Activated naive CD4-positive, alpha-beta T cell treated with anti-CD3 and anti-CD28 coated beads, Interleukin-2, amount 50 U/mL, for 72 hours (primary cell): Measurements from ENCODE around the gene DLGAP1. TPM values are rescaled to one million over a fixed set of nuclear protein-coding genes. Genes with fewer than 3 reads are reported as not detected.
A peak's percentile ranks its signal among the peaks of the same experiment; 100 is the strongest.

Source experiments
- ATAC-seq, 2 donors: fragments of 150-1000 bp; cut with Tn5 transposase; 2 replicates each; pipeline ENCODE4 v1.10.0; 2021; ENCODE audit warnings: mild to moderate bottlenecking in 2 of 2, moderate library complexity in 2 of 2
- DNase-seq, 2 donors: peaks; one replicate each; pipeline ENCODE4 v3.0.0; 2021 to 2022; ENCODE audit warnings: low spot score in 2 of 2
- H3K27ac Mint-ChIP-seq, 2 donors: one replicate each; pipeline ENCODE4 v1.8.0; 2022; ENCODE audit warnings: mild to moderate bottlenecking in 2 of 2, mixed read lengths in 2 of 2
- H3K36me3 Mint-ChIP-seq, 2 donors: one replicate each; pipeline ENCODE4 v1.8.0; 2022; ENCODE audit warnings: mixed read lengths in 2 of 2
- H3K9me3 Mint-ChIP-seq, 2 donors: one replicate each; pipeline ENCODE4 v1.8.0; 2022; ENCODE audit warnings: mixed read lengths in 2 of 2
- total RNA-seq, 2 donors: library from RNA; stranded (reverse); gene quantifications; one replicate each; pipeline ENCODE4 v1.2.3, GENCODE V29; 2022

The DLGAP1 gene
- total RNA-seq, 2 donors from 2014 or later = not detected

DNA sequence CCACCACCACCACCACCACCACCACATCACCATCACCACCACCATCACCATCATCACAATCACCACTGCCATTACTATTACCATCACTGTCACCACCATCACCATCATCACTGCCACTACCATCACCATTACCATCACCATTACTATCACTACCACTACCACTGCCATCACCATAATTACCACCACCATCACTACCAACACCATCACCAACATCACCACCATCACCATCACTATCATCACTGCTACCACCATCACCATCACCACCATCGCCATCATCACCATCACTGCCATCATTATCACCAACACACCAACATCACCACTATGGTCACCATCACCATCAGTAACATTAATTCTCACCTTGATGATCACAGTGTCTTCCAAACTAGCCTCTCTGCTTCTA, 713.8 kb downstream of the DLGAP1 start:
- Mint-ChIP-seq H3K9me3 (peaks cover 6 to 10% of the 10 kb centered on the region in 2 donors), H3K27ac (no peak overlapping the region), H3K36me3 (no peaks in the 10 kb centered on the region)
- DNase-seq = no peak
- no peak for ATAC-seq

GRCh38 chr18:3728704-3729437, 726.2 kb downstream of the DLGAP1 start:
- no peak for DNase-seq
- Mint-ChIP-seq H3K27ac (no peak overlapping the region), H3K9me3 (no peaks in the 10 kb centered on the region), H3K36me3 (no peaks in the 10 kb centered on the region)
- no peak for ATAC-seq

DNA sequence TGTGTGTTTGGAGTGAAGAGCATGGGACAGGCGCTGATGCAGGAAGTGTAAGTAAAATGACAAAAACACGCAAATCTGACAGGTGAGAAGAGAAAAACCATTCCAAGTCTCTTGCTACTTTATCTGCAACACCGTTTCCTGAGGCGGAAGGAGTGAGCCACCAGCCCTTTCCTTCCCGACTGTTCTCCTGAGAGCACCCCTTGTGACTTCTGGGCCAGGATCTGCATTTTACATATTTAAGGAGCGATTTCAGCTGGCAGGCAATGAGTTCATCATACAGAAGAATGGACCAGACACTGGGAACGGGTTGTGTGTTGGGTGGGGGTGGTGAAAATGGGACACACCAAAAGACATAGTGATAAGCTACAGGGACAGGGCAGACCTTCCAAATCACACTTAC, 727.8 kb downstream of the DLGAP1 start:
- Mint-ChIP-seq H3K9me3 (no peaks in the 10 kb centered on the region), H3K27ac (no peak overlapping the region), H3K36me3 (no peaks in the 10 kb centered on the region)
- DNase-seq = no peak
- ATAC-seq = no peak

DNA sequence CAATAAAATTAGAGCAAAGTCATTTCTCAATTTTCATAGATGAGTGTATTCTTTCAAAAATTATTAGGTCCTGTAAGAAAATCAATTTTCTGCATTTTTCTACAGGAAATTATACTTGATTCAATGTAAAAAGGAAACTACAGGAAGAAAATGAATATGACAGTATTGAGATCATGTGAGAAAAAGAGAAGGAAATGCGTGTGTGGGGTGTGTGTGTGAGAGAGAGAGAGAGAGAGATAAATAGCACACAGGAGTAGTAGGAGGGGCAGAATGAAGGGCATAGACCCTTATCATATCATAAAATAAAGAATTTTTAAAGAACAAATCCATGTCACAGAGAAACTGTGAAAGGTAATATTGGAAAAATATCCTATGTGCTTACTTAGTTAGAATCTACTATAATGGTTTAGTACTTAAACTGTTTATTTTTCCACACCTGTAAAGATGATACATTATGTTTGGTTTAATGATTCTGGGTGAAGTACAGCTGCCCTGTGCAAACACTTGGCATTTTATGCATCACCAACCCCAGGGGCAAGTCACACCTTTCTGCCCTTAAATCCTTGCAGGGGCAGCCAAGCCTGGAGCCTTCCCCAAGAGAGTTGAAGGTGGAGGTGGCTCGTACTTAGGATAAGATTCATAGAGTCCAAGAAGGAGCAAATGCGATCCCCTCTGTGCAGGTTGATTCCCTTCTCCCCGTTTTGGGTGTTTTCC, 728.7 kb downstream of the DLGAP1 start:
- Mint-ChIP-seq H3K36me3 (no peaks in the 10 kb centered on the region), H3K27ac (no peak overlapping the region), H3K9me3 (no peaks in the 10 kb centered on the region)
- DNase-seq (no peak), ATAC-seq (no peak)

- no peak overlapping the region for H3K27ac Mint-ChIP-seq
- H3K36me3 Mint-ChIP-seq = no peaks in the 10 kb centered on the region
- no peak for ATAC-seq
- H3K9me3 Mint-ChIP-seq = no peaks in the 10 kb centered on the region
- DNase-seq = no peak
These were observed 730.0 kb downstream of the DLGAP1 start for GRCh38 chr18:3725115-3725514.

GRCh38 chr18:3723554-3723953, 731.6 kb downstream of the DLGAP1 start:
- H3K27ac Mint-ChIP-seq = no peak overlapping the region
- ATAC-seq (no peak), DNase-seq (no peak)
- no peaks in the 10 kb centered on the region for H3K36me3 Mint-ChIP-seq
- no peaks in the 10 kb centered on the region for H3K9me3 Mint-ChIP-seq

DNA sequence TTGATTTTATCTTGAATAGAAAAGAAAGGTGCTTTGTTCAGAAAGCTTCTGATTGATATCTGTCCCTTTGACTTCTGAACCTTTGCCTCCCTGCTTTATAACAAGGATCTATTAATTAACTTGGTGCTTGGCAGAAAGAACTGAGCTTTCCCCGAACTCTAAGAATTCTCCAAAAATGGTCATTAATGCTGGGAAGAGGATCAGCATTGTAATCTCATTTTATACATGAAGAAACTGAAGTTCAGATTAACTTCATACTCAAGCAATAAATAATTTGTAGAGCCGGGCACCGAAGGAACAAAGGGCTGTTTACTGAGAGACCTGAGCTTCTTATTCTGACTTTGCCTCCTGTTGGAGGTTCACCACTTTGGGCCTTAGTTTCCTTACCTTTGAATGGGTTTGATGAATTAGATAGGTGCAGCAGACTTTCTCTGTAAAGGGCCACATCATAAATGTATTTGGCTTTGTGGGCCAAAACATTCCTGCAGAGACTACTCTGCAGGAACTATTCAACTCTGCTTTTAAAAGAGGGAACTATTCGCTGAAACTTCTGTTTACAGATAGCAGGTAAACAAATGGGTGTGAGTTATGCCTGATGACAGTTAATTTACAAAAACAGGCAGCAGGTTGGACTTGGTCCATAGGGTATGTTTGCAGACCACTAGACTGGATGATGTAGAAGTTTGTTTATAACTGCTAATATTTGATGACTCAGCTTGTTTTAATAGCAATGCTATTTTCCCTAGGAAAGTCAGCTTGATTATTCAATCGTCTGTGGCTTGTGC, 732.3 kb downstream of the DLGAP1 start:
- ATAC-seq (no peak), DNase-seq (no peak)
- H3K9me3 Mint-ChIP-seq = no peaks in the 10 kb centered on the region
- H3K27ac Mint-ChIP-seq = no peak overlapping the region
- no peaks in the 10 kb centered on the region for H3K36me3 Mint-ChIP-seq

- no peaks in the 10 kb centered on the region for H3K9me3 Mint-ChIP-seq
- no peak overlapping the region for H3K27ac Mint-ChIP-seq
- DNase-seq (no peak), ATAC-seq (no peak)
- H3K36me3 Mint-ChIP-seq = no peaks in the 10 kb centered on the region
These were observed 733.1 kb downstream of the DLGAP1 start for GRCh38 chr18:3721771-3722648.

GRCh38 chr18:3720818-3721545, 734.1 kb downstream of the DLGAP1 start:
- Mint-ChIP-seq H3K27ac (no peak overlapping the region), H3K36me3 (no peaks in the 10 kb centered on the region), H3K9me3 (no peaks in the 10 kb centered on the region)
- DNase-seq (no peak), ATAC-seq (no peak)

GRCh38 chr18:3720159-3720558, 734.9 kb downstream of the DLGAP1 start:
- DNase-seq (no peak), ATAC-seq (no peak)
- Mint-ChIP-seq H3K27ac (no peak overlapping the region), H3K36me3 (no peaks in the 10 kb centered on the region), H3K9me3 (no peaks in the 10 kb centered on the region)

GRCh38 chr18:3717376-3718025, 737.6 kb downstream of the DLGAP1 start:
- Mint-ChIP-seq H3K36me3 (no peaks in the 10 kb centered on the region), H3K27ac (no peak overlapping the region), H3K9me3 (no peaks in the 10 kb centered on the region)
- DNase-seq (no peak), ATAC-seq (no peak)

DNA sequence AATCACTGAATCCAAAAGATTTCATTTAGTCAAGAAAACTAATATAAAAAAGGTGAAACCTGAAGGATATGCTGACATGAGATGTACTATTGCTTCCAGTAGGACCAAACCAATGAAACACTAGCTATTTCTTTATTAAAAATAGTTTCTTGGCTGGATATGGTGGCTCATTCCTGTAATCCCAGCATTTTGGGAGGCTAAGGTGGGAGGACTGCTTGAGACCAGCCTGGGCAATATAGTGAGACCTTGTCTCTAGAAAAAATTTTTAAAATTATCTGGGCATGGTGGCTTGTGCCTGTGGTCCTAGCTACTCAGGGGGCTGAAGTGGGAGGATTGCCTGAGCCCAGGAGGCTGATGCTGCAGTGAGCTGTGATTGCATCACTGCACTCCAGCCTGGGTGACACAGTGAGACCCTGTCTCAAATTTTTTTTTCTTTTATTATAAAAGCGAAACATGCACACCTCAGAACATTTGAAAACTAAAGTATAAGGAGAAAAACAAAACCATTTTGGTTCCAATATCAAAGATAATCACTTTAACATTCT, 738.9 kb downstream of the DLGAP1 start:
- no peak for ATAC-seq
- Mint-ChIP-seq H3K27ac (no peak overlapping the region), H3K36me3 (no peaks in the 10 kb centered on the region), H3K9me3 (no peaks in the 10 kb centered on the region)
- no peak for DNase-seq

DNA sequence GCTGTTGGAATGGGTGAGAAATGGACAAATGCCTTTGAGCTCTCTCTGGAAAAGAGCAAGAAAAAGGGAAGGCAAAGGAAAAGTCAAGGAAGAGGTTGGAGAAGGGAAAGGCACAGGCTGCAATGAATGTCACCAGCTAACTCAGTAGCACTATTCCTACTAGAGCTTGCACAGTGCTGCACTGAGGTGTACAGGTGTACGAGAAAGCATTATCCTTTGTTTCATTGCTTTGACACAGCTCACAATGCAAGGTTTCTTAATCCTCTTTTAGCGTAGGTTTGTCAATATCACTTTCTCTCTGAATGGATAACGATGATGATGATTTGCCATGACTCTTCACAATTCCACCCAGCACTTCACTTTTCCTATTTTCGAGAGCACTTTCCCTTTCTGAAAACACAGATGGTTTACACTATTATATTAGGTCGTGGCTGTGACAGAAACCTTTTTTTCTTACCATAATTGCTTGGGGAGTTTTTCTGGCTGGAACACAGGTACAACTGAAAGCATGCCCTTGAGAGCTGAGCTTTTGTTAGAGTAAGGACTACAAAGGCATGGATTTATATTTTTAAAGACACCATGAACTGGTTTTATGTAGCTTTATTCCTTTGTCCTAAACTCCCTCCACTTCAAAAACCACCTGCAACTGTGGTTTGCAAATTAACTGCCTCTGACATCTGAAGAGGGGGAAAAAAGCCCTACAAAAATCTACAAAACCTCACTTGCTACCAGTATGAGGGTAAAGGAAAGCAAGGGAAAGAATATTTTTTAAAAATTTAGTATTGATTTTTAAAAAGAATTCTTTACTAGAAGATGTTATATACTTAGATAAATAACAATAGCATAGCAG, 739.7 kb downstream of the DLGAP1 start:
- H3K9me3 Mint-ChIP-seq = no peaks in the 10 kb centered on the region
- ATAC-seq (peak in 1 of 2 donors; percentile 38), DNase-seq (no peak)
- no peak overlapping the region for H3K27ac Mint-ChIP-seq
- H3K36me3 Mint-ChIP-seq = no peaks in the 10 kb centered on the region

- H3K27ac Mint-ChIP-seq = no peak overlapping the region
- DNase-seq (no peak), ATAC-seq (no peak)
- no peaks in the 10 kb centered on the region for H3K36me3 Mint-ChIP-seq
- H3K9me3 Mint-ChIP-seq = no peaks in the 10 kb centered on the region
These were observed 741.4 kb downstream of the DLGAP1 start for GRCh38 chr18:3713708-3714107.

DNA sequence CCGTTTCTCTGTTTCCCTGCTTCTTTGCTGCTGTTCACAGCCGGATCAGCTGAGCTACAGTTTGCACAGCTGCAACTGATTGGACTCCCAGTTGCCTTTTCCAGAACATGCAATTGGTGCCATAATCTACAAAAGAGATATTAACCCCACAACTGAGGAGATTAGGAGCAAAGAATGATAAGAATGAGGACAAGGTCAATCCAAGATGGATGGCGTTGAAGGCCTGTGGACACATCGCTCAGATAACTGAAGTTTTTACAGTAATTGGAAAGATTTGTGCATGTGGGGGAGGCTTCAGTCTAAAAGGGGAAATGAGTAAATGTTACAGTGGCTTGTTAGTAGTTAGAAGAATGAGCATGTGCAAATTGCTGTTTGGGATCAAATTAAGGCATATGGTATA, 741.9 kb downstream of the DLGAP1 start:
- ATAC-seq (no peak), DNase-seq (no peak)
- Mint-ChIP-seq H3K9me3 (no peaks in the 10 kb centered on the region), H3K27ac (no peak overlapping the region), H3K36me3 (no peaks in the 10 kb centered on the region)
